Measurements from ENCODE around the gene CEP63.

DNA sequence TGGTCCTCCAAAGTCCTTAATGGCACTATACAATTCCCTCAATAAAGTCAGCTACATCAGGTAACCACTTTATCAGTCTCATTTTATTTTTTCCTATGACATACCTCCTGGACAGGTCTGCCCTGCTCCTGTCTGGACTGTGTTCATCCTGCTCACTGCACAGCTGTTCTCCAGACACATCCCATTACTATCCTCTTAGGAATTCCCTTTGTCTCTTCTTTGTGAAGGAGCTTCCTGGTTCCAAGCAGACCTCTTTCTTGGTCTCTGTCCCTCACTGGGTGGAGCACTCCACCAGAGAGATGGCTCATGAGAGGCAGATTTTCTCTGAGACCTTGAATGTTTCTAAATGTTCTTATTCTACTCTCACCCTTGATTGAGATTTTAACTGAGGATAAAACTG, 104.9 kb downstream of the CEP63 start:
- TF ChIP-seq, protein P1, sequence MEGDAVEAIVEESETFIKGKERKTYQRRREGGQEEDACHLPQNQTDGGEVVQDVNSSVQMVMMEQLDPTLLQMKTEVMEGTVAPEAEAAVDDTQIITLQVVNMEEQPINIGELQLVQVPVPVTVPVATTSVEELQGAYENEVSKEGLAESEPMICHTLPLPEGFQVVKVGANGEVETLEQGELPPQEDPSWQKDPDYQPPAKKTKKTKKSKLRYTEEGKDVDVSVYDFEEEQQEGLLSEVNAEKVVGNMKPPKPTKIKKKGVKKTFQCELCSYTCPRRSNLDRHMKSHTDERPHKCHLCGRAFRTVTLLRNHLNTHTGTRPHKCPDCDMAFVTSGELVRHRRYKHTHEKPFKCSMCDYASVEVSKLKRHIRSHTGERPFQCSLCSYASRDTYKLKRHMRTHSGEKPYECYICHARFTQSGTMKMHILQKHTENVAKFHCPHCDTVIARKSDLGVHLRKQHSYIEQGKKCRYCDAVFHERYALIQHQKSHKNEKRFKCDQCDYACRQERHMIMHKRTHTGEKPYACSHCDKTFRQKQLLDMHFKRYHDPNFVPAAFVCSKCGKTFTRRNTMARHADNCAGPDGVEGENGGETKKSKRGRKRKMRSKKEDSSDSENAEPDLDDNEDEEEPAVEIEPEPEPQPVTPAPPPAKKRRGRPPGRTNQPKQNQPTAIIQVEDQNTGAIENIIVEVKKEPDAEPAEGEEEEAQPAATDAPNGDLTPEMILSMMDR (IDR thresholded peaks at IDR 0.05), result no peak
- TF ChIP-seq EP300 (IDR thresholded peaks at IDR 0.05), result no peak
- TF ChIP-seq POLR2A (IDR thresholded peaks at IDR 0.05), result no peak

Data from stomach (tissue), 4 donors.